GM12875 (cell line): ENCODE results near the gene KIF4A.

ENCODE experiments used
- H3K4me3 ChIP-seq: one replicate; pipeline ENCODE4 v1.5.1; 2011; ENCODE audit warnings: low read depth, low read length, control low read depth
- CTCF ChIP-seq: IDR thresholded peaks from 2 replicates; pipeline ENCODE4 v1.5.1; 2011; ENCODE audit warnings: low read depth, mild to moderate bottlenecking, control low read depth, inconsistent platforms, low read length, moderate library complexity, borderline replicate concordance; ENCODE audit not compliant: insufficient read depth

Gene KIF4A

GRCh38 chrX:70466968-70467367 lies 177.1 kb downstream of the KIF4A start:
- H3K4me3 ChIP-seq, result no peak overlapping the region
- no peak for TF ChIP-seq CTCF

- TF ChIP-seq CTCF, result no peak
- H3K4me3 ChIP-seq, result no peak overlapping the region
Observed at GRCh38 chrX:70468709-70469108, 178.8 kb downstream of the KIF4A start.
